IPS-18a (cell line): ENCODE measurements around the gene MEGF8.

Source experiments
- H3K27ac ChIP-seq: one replicate; pipeline ENCODE4 v1.5.1; 2013; ENCODE audit warnings: low read length
- H3K27me3 ChIP-seq: one replicate; pipeline ENCODE4 v1.6.1; 2013; ENCODE audit warnings: mild to moderate bottlenecking, low read length; ENCODE audit not compliant: control insufficient read depth, insufficient read depth
- H3K36me3 ChIP-seq: one replicate; pipeline ENCODE4 v1.6.1; 2013; ENCODE audit warnings: low read depth, low read length; ENCODE audit not compliant: control insufficient read depth
- H3K4me1 ChIP-seq: one replicate; pipeline ENCODE4 v1.6.1; 2013; ENCODE audit warnings: low read depth, low read length; ENCODE audit not compliant: control insufficient read depth
- H3K4me3 ChIP-seq: one replicate; pipeline ENCODE4 v1.5.1; 2013; ENCODE audit warnings: low read length
- H3K9ac ChIP-seq: one replicate; pipeline ENCODE4 v1.6.1; 2013; ENCODE audit warnings: mild to moderate bottlenecking, low read length, moderate library complexity
- H3K9me3 ChIP-seq: one replicate; pipeline ENCODE4 v1.6.1; 2013; ENCODE audit warnings: low read depth, low read length; ENCODE audit not compliant: control insufficient read depth

The MEGF8 gene

DNA sequence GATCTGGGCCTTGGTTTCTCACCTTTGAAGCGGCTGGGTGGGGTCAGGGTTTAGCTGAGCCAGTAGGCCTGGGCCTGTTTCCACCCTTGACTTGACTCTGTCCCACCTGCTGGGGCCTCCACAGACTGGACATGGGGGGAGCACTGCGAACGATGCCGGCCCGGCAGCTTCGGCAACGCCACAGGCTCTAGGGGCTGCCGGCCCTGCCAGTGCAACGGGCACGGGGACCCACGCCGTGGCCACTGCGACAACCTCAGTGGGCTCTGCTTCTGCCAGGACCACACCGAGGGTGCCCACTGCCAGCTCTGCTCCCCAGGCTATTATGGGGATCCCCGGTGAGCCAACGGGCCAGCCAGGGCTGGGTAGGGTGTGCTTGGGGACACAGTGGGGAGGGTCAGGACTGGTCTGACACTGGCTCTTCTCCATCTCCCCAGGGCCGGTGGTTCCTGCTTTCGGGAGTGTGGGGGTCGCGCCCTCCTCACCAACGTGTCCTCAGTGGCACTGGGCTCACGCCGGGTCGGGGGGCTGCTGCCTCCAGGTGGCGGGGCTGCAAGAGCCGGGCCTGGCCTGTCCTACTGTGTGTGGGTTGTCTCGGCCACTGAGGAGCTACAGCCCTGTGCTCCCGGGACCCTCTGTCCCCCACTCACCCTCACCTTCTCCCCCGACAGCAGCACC is 28.0 kb downstream of the MEGF8 start:
- H3K36me3 ChIP-seq, result peaks cover 11% of the 10 kb centered on the region
- H3K27ac ChIP-seq, result no peak overlapping the region
- no peaks in the 10 kb centered on the region for H3K27me3 ChIP-seq
- H3K4me3 ChIP-seq, result no peak overlapping the region
- H3K4me1 ChIP-seq, result no peaks in the 10 kb centered on the region
- H3K9me3 ChIP-seq, result no peaks in the 10 kb centered on the region
- no peak overlapping the region for H3K9ac ChIP-seq

DNA sequence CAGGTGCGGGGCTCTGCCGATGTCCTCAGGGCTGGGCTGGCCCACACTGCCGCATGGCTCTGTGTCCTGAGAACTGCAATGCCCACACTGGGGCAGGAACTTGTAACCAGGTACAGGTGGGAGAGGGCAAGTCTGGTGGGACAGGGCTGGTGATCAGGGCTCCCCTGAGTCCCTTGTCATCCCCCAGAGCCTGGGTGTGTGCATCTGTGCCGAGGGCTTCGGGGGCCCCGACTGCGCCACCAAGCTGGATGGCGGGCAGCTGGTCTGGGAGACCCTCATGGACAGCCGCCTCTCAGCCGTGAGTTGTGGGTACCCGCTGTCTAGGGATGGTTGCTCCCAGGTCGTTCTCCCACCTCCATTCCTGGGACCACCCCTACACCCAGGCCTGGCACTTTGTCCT is 30.5 kb downstream of the MEGF8 start:
- Histone ChIP-seq H3K27me3 (no peaks in the 10 kb centered on the region), H3K36me3 (peaks cover 11% of the 10 kb centered on the region), H3K4me3 (no peak overlapping the region)

DNA sequence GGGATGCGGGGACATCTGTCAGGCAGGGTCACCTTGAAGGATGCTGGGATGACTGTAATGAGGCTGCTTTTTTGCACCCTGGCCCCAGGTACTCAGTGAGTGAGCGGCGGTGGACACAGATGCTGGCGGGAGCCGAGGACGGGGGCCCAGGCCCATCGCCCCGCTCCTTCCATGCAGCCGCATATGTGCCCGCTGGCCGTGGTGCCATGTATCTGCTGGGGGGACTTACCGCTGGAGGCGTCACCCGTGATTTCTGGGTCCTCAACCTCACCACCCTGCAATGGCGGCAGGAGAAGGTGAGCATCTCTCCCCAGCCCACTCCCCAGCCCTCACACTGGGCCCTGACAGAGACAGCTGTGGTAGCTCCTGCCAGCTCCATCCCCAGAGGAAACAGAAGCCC is 31.3 kb downstream of the MEGF8 start:
- Histone ChIP-seq H3K27ac (no peak overlapping the region), H3K36me3 (peaks cover 11% of the 10 kb centered on the region), H3K9me3 (no peaks in the 10 kb centered on the region), H3K27me3 (no peaks in the 10 kb centered on the region), H3K4me3 (no peak overlapping the region), H3K4me1 (no peaks in the 10 kb centered on the region), H3K9ac (no peak overlapping the region)

More for the DNA sequence above, 30.5 kb downstream of the MEGF8 start:
- H3K9ac ChIP-seq, result no peak overlapping the region
- no peaks in the 10 kb centered on the region for H3K9me3 ChIP-seq
- no peaks in the 10 kb centered on the region for H3K4me1 ChIP-seq
- H3K27ac ChIP-seq, result no peak overlapping the region

DNA sequence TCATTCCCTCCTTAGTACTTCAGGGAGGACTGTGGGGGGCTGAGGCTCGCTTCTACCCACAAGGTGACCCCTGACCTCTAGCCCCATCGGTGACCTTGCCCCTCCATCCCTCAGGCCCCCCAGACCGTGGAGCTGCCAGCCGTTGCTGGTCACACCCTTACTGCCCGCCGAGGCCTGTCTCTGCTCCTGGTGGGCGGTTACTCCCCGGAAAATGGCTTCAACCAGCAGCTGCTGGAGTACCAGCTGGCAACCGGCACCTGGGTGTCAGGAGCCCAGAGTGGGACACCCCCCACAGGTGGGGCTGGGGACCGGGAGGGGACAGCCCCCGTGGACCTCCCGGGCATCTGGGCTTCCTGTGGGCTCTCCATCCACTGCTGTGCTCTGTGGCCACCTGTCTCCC is 31.9 kb downstream of the MEGF8 start:
- no peak overlapping the region for H3K4me3 ChIP-seq
- H3K9ac ChIP-seq, result no peak overlapping the region
- no peak overlapping the region for H3K27ac ChIP-seq
- H3K36me3 ChIP-seq, result peaks cover 11% of the 10 kb centered on the region
- no peaks in the 10 kb centered on the region for H3K4me1 ChIP-seq
- H3K27me3 ChIP-seq, result no peaks in the 10 kb centered on the region
- no peaks in the 10 kb centered on the region for H3K9me3 ChIP-seq

DNA sequence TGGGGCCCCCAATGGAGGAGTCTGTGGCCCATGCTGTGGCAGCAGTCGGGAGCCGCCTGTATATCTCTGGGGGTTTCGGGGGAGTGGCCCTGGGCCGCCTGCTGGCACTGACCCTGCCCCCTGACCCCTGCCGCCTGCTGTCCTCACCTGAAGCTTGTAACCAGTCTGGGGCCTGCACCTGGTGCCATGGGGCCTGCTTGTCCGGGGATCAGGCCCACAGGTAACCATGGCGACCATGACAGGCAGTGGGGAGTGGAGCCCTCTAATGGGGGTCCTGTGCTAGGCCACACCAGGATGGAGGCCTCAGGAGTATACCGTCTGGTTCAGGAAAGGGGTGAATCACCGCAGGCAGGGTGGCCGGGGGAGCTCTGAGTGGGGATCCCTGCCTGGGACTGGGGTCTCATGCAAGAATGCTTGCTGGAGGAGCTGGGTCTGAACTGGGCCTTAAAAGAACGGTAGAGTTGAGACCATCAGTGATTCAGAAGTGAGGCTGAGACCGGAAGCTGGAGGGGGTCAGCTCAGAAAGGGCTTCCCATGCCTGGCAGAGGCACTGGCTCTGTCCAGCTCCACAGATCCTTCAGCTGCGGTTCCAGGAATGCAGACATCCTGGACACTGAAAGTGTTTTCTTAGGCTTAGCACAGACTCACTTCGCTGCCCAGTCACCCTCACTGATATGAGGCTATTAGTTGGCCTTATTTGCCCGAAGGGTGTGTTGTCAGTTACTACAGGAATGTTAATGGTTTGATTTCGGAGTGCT is 35.5 kb downstream of the MEGF8 start:
- no peaks in the 10 kb centered on the region for H3K27me3 ChIP-seq
- no peaks in the 10 kb centered on the region for H3K4me1 ChIP-seq
- H3K9ac ChIP-seq, result no peak overlapping the region
- no peak overlapping the region for H3K27ac ChIP-seq
- no peak overlapping the region for H3K4me3 ChIP-seq
- H3K36me3 ChIP-seq, result peaks cover 7% of the 10 kb centered on the region
- H3K9me3 ChIP-seq, result no peaks in the 10 kb centered on the region

DNA sequence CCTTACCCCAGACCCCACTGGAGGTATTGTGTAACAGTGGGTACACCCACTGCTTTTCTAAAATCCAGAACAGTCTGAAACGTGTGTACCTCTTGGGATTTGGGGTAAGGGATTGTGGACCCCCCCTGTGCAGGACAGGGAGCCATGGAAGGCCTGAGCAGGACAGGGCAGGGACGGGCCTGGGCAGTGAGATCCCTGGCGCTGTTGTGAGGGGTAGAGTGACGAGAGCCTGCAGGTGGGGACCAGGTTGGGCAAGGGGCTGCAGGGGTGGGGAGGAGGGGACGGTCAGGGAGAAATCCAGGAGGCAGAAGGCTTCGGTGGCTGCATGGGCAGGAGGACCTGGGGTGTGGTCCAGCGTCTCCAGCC is 36.1 kb downstream of the MEGF8 start:
- H3K27ac ChIP-seq, result no peak overlapping the region
- no peaks in the 10 kb centered on the region for H3K9me3 ChIP-seq
- no peak overlapping the region for H3K9ac ChIP-seq

DNA sequence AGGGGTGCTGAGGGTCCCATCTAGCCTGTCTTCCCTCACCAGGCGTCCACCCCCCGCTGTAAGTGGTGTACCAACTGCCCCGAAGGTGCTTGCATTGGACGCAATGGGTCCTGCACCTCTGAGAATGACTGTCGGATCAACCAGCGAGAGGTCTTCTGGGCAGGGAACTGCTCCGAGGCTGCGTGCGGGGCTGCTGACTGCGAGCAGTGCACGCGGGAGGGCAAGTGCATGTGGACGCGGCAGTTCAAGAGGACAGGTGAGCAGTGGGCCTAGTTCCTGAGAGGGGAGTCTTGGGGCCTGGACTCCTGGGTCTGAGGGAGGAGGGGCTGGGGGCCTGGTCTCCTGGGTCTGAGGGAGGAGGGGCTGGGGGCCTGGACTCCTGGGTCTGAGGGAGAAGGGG is 36.9 kb downstream of the MEGF8 start:
- no peaks in the 10 kb centered on the region for H3K36me3 ChIP-seq
- H3K4me1 ChIP-seq, result no peaks in the 10 kb centered on the region
- no peaks in the 10 kb centered on the region for H3K27me3 ChIP-seq
- no peak overlapping the region for H3K27ac ChIP-seq
- no peaks in the 10 kb centered on the region for H3K9me3 ChIP-seq
- H3K9ac ChIP-seq, result no peak overlapping the region
- H3K4me3 ChIP-seq, result no peak overlapping the region

More for the DNA sequence above, 36.1 kb downstream of the MEGF8 start:
- Histone ChIP-seq H3K4me1 (no peaks in the 10 kb centered on the region), H3K27me3 (no peaks in the 10 kb centered on the region), H3K4me3 (no peak overlapping the region), H3K36me3 (peaks cover 1% of the 10 kb centered on the region)

DNA sequence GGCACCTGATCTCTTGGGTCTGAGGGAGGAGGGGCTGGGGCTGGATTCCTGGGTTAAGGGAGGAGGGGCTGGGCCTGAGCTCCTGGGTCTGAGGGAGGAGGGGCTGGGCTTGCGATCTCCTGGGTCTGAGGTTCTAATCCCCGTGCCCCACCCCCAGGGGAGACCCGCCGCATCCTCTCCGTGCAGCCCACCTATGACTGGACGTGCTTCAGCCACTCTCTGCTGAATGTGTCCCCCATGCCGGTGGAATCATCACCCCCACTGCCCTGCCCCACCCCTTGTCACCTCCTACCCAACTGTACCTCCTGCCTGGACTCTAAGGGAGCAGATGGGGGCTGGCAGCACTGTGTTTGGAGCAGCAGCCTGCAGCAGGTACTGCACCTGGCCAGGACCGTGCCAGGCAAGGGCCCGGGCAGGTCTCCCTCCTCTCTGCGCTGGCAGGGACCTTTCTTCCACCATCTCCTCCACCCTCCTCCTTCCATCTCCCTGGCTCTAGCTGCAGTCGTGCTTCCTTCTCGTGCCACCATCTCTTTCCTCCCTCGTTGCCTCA is 37.5 kb downstream of the MEGF8 start:
- no peak overlapping the region for H3K27ac ChIP-seq
- no peaks in the 10 kb centered on the region for H3K9me3 ChIP-seq
- H3K4me1 ChIP-seq, result no peaks in the 10 kb centered on the region
- no peak overlapping the region for H3K9ac ChIP-seq
- no peaks in the 10 kb centered on the region for H3K27me3 ChIP-seq
- H3K36me3 ChIP-seq, result no peaks in the 10 kb centered on the region
- no peak overlapping the region for H3K4me3 ChIP-seq

DNA sequence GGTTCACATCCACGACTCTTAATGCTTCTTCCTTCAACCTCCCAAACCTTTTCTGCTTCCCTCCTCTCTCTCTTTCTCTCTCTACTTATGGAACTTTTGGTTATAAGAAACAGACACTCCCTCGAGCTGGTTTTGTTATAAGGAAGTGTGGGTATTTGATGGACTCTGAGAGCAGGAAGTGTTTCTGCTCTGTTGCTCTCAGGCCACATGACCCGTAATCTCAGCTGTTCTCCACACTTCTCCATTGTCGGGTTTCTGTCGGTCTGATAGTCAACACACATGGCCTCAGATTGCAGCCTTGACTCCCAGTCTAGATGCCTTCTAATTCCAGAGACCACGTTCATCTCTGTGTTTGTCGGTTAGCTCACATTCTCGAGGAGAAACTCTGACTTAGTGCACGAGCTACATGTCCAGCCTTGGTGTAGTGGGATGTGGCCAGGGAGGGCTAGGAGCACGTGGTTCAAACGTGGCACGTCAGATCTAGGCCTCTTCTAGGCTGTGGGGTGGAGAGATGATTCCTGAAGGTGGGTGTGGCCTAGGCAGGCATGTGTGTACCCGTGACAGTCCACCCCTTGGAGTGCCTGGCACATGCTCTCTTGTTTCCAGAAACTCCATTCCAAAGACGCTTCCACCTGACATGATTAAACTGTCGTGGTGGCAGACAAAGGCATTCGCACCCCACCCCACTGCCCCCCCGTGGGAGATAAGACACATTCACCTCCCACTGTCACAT is 38.3 kb downstream of the MEGF8 start:
- H3K4me3 ChIP-seq, result no peak overlapping the region
- no peak overlapping the region for H3K9ac ChIP-seq

DNA sequence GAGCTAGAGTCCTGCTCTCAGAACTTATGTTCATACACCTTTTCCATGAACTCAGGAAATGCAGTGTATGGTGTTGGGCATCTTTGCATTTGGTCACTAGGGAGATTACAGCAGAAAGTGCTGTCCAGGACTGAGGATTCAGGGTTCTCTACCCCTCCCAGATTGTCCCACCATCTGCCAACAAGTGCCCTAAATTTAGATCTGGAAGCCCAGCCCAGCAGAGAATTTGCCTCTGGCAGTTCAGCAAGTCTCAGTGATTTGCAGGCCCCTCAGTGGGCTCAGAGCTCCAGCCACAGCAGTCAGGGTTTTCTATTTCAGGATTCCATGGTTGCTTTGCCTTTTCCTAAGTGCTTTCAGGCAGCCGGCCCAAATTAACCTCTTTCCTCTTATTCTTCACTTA is 41.2 kb downstream of the MEGF8 start:
- H3K36me3 ChIP-seq, result no peaks in the 10 kb centered on the region
- H3K4me1 ChIP-seq, result peaks cover 21% of the 10 kb centered on the region
- H3K9ac ChIP-seq, result no peak overlapping the region
- H3K27me3 ChIP-seq, result no peaks in the 10 kb centered on the region
- no peaks in the 10 kb centered on the region for H3K9me3 ChIP-seq
- H3K4me3 ChIP-seq, result no peak overlapping the region
- no peak overlapping the region for H3K27ac ChIP-seq

More for the DNA sequence above, 38.3 kb downstream of the MEGF8 start:
- H3K27me3 ChIP-seq, result no peaks in the 10 kb centered on the region
- no peaks in the 10 kb centered on the region for H3K36me3 ChIP-seq
- no peaks in the 10 kb centered on the region for H3K9me3 ChIP-seq
- H3K27ac ChIP-seq, result no peak overlapping the region
- no peaks in the 10 kb centered on the region for H3K4me1 ChIP-seq

DNA sequence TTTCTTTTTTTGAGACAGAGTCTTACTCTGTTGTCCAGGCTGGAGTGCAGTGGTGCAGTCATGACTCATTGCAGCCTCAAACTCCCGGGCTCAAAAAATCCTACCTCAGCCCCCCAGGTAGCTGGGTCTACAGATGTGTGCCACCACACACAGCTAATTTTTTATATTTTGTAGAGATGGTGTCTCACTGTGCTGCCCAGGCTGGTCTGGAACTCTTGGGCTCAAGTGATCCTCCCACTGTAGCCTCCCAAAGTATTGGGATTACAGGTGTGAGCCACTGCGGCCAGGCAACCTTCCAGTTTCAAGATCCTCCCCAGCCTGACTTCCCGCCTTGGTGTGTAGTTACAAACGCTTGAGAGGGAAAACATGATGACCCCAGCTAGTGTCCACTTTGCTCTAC is 42.5 kb downstream of the MEGF8 start:
- no peaks in the 10 kb centered on the region for H3K36me3 ChIP-seq
- no peak overlapping the region for H3K27ac ChIP-seq
- peaks cover 21% of the 10 kb centered on the region for H3K4me1 ChIP-seq
- H3K9ac ChIP-seq, result no peak overlapping the region
- no peaks in the 10 kb centered on the region for H3K27me3 ChIP-seq
- H3K9me3 ChIP-seq, result no peaks in the 10 kb centered on the region
- H3K4me3 ChIP-seq, result no peak overlapping the region
